OCI-LY7 (cell line): Measurements from ENCODE around the gene CHST11. TPM values are rescaled to one million over a fixed set of nuclear protein-coding genes. Genes with fewer than 3 reads are reported as not detected.

Source experiments
- BruUV-seq: library from RNA; stranded (reverse); fragments of 400-500 nt; replicated peaks from 2 replicates; lab custom pipeline; 2021; lab: Mats Ljungman, UMichigan
- CTCF ChIA-PET: fragments of 300-600 bp; sonication (Branson Sonifier 250); formaldehyde crosslinking; loops from one replicate; lab custom pipeline; 2022; ENCODE audit warnings: antibody characterized with exemption; ENCODE audit not compliant: unreplicated experiment; lab: Charles Lee
- POLR2A ChIA-PET: fragments of 300-600 bp; sonication (Branson Sonifier 250); formaldehyde crosslinking; loops from one replicate; lab custom pipeline; 2022; ENCODE audit warnings: antibody characterized with exemption; lab: Charles Lee
- DNase-seq: peaks from one replicate; pipeline ENCODE4 v3.0.0-alpha.2; 2015; ENCODE audit warnings: low spot score
- H2AFZ ChIP-seq: fragments of 200-600 bp; sonication (generic), shearing (Covaris generic); 2 replicates; pipeline ENCODE4 v1.6.1; 2014; ENCODE audit warnings: mild to moderate bottlenecking, antibody characterized with exemption, low read length, moderate library complexity
- H3K27ac ChIP-seq: fragments of 200-600 bp; sonication (generic); 2 replicates; pipeline ENCODE4 v1.5.1; 2014; ENCODE audit warnings: mixed run types, low read depth, mild to moderate bottlenecking, moderate library complexity, low read length, inconsistent platforms; ENCODE audit not compliant: poor library complexity, severe bottlenecking
- H3K36me3 ChIP-seq: fragments of 200-600 bp; sonication (generic); 2 replicates; pipeline ENCODE4 v1.6.1; 2014; ENCODE audit warnings: mild to moderate bottlenecking, antibody characterized with exemption, low read length, moderate library complexity, mixed read lengths; ENCODE audit not compliant: insufficient read depth
- H3K4me1 ChIP-seq: fragments of 200-600 bp; sonication (generic); 2 replicates; pipeline ENCODE4 v1.5.1; 2014; ENCODE audit warnings: mild to moderate bottlenecking, low read length; ENCODE audit not compliant: insufficient read depth, poor library complexity, severe bottlenecking
- H3K4me2 ChIP-seq: fragments of 200-600 bp; sonication (generic); 2 replicates; pipeline ENCODE4 v1.6.1; 2014; ENCODE audit warnings: mild to moderate bottlenecking, low read length
- H3K4me3 ChIP-seq: fragments of 200-600 bp; sonication (generic); 2 replicates; pipeline ENCODE4 v1.5.1; 2014; ENCODE audit warnings: mild to moderate bottlenecking, low read depth, low read length; ENCODE audit not compliant: poor library complexity, severe bottlenecking
- H3K79me2 ChIP-seq: fragments of 200-600 bp; sonication (generic); 2 replicates; pipeline ENCODE4 v1.6.1; 2016; ENCODE audit warnings: low read depth, mild to moderate bottlenecking, low read length, moderate library complexity, mixed read lengths; ENCODE audit not compliant: insufficient read depth
- H3K9me2 ChIP-seq: fragments of 200-600 bp; sonication (generic); 2 replicates; pipeline ENCODE4 v1.6.1; 2016; ENCODE audit warnings: mild to moderate bottlenecking, low read length, mixed read lengths; ENCODE audit not compliant: insufficient read depth
- H3K9me3 ChIP-seq: fragments of 200-600 bp; sonication (generic); 2 replicates; pipeline ENCODE4 v1.6.1; 2014; ENCODE audit warnings: mild to moderate bottlenecking, mixed run types, low read length, mixed read lengths
- H4K20me1 ChIP-seq: fragments of 200-600 bp; sonication (generic); 2 replicates; pipeline ENCODE4 v1.6.1; 2014; ENCODE audit warnings: mild to moderate bottlenecking, antibody characterized with exemption, low read length, moderate library complexity, mixed read lengths; ENCODE audit not compliant: insufficient read depth
- EZH2phosphoT487 ChIP-seq: fragments of 200-600 bp; sonication (generic); IDR thresholded peaks from 2 replicates; pipeline ENCODE4 v1.6.1; 2018; ENCODE audit warnings: low read depth, borderline replicate concordance, mild to moderate bottlenecking, mixed run types, antibody characterized with exemption, low read length, moderate library complexity, mixed read lengths
- intact Hi-C: fragments of 100-400 bp; cut with micrococcal nuclease; formaldehyde crosslinking; loops from one replicate; pipeline ENCODE4 v1.10.0; 2022; ENCODE audit not compliant: unreplicated experiment
- total RNA-seq, 2 experiments: library from RNA; depleted of rRNA in 1 of 2; stranded (reverse); fragments of >200 nt in 1 of 2; shearing (Covaris generic) in 1 of 2; gene quantifications; 2 replicates each; pipeline ENCODE4 v1.2.3, GENCODE V29; 2014 to 2022
- TF ChIP-seq, protein P1 (sequence below): fragments of 200-600 bp; sonication (generic); conservative IDR thresholded peaks from 2 replicates; pipeline ENCODE4 v1.5.1; 2014; ENCODE audit warnings: mild to moderate bottlenecking, antibody characterized with exemption, low read length, moderate library complexity, mixed read lengths

The CHST11 gene
- total RNA-seq, 2 experiments from 2014 or later: 15.2 to 41.6 TPM

GRCh38 chr12:104680070-104680469, 223.3 kb downstream of the CHST11 start:
- no peak overlapping the region for H3K4me2 ChIP-seq
- H3K9me2 ChIP-seq: no peaks in the 10 kb centered on the region
- no peaks in the 10 kb centered on the region for H4K20me1 ChIP-seq
- no peak overlapping the region for H3K4me3 ChIP-seq
- no peak for TF ChIP-seq EZH2phosphoT487
- TF ChIP-seq, protein P1, sequence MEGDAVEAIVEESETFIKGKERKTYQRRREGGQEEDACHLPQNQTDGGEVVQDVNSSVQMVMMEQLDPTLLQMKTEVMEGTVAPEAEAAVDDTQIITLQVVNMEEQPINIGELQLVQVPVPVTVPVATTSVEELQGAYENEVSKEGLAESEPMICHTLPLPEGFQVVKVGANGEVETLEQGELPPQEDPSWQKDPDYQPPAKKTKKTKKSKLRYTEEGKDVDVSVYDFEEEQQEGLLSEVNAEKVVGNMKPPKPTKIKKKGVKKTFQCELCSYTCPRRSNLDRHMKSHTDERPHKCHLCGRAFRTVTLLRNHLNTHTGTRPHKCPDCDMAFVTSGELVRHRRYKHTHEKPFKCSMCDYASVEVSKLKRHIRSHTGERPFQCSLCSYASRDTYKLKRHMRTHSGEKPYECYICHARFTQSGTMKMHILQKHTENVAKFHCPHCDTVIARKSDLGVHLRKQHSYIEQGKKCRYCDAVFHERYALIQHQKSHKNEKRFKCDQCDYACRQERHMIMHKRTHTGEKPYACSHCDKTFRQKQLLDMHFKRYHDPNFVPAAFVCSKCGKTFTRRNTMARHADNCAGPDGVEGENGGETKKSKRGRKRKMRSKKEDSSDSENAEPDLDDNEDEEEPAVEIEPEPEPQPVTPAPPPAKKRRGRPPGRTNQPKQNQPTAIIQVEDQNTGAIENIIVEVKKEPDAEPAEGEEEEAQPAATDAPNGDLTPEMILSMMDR: peak; percentile 75
- no peak overlapping the region for H3K27ac ChIP-seq
- H3K79me2 ChIP-seq: no peaks in the 10 kb centered on the region
- ChIA-PET POLR2A (interaction anchor here (0.5 kb wide), 1 partner anchor 120 kb away, joined by 3 read pairs; no protein-coding TSS in a partner anchor), CTCF (no interaction called here)
- peak; percentile 62 for DNase-seq
- H2AFZ ChIP-seq: no peak overlapping the region
- intact Hi-C loops: loop anchor here (2.0 to 5.0 kb wide), 2 partner anchors 298 to 373 kb away; no protein-coding TSS in a partner anchor
- no TSS peak for BruUV-seq
- H3K4me1 ChIP-seq: peaks cover 38% of the 10 kb centered on the region
- H3K36me3 ChIP-seq: no peaks in the 10 kb centered on the region
- no peaks in the 10 kb centered on the region for H3K9me3 ChIP-seq

- CTCF ChIA-PET: no interaction called here
- POLR2A ChIA-PET: no interaction called here
- no peak overlapping the region for H3K4me3 ChIP-seq
- no peak for DNase-seq
- H3K36me3 ChIP-seq: no peaks in the 10 kb centered on the region
- H3K27ac ChIP-seq: no peak overlapping the region
- H4K20me1 ChIP-seq: no peaks in the 10 kb centered on the region
- H3K4me1 ChIP-seq: peaks cover 38% of the 10 kb centered on the region
- H3K9me3 ChIP-seq: no peaks in the 10 kb centered on the region
- no peak overlapping the region for H3K4me2 ChIP-seq
- no peaks in the 10 kb centered on the region for H3K79me2 ChIP-seq
- no TSS peak for BruUV-seq
- intact Hi-C loops: loop anchor here (2.0 to 5.0 kb wide), 2 partner anchors 298 to 372 kb away; no protein-coding TSS in a partner anchor
- no peaks in the 10 kb centered on the region for H3K9me2 ChIP-seq
- no peak overlapping the region for H2AFZ ChIP-seq
- TF ChIP-seq, protein P1: no peak
- TF ChIP-seq EZH2phosphoT487: no peak
Measured at GRCh38 chr12:104680491-104680890, 223.7 kb downstream of the CHST11 start.

GRCh38 chr12:104681012-104681690, 224.4 kb downstream of the CHST11 start:
- POLR2A ChIA-PET: interaction anchor here (0.6 kb wide), 3 partner anchors 88 to 1410 kb away, joined by 3 to 4 read pairs (median 3); no protein-coding TSS in a partner anchor
- Histone ChIP-seq H3K27ac (no peak overlapping the region), H3K79me2 (no peaks in the 10 kb centered on the region), H3K36me3 (no peaks in the 10 kb centered on the region), H3K9me2 (no peaks in the 10 kb centered on the region), H3K4me2 (no peak overlapping the region), H4K20me1 (no peaks in the 10 kb centered on the region), H3K4me1 (peaks cover 38% of the 10 kb centered on the region), H3K9me3 (no peaks in the 10 kb centered on the region), H3K4me3 (no peak overlapping the region), H2AFZ (no peak overlapping the region)
- intact Hi-C loops: loop anchor here (2.0 to 5.0 kb wide), 2 partner anchors 299 to 372 kb away; no protein-coding TSS in a partner anchor
- no peak for DNase-seq
- BruUV-seq: no TSS peak
- CTCF ChIA-PET: no interaction called here
- TF ChIP-seq, protein P1: no peak
- TF ChIP-seq EZH2phosphoT487: no peak
